Ectodermal cell (in vitro differentiated cells): ENCODE results near the gene ADAM11.
A peak's percentile ranks its signal among the peaks of the same experiment; 100 is the strongest.

Source experiments
- H3K27ac ChIP-seq: 2 replicates; pipeline ENCODE4 v1.7.0; 2013; ENCODE audit warnings: mild to moderate bottlenecking, low read depth, low read length; ENCODE audit not compliant: insufficient read depth, poor library complexity, severe bottlenecking
- H3K27me3 ChIP-seq: 2 replicates; pipeline ENCODE4 v1.7.0; 2013; ENCODE audit warnings: mild to moderate bottlenecking, low read length; ENCODE audit not compliant: insufficient read depth, control insufficient read depth, poor library complexity, severe bottlenecking
- H3K36me3 ChIP-seq: one replicate; pipeline ENCODE4 v1.7.0; 2013; ENCODE audit warnings: low read length; ENCODE audit not compliant: control insufficient read depth, insufficient read depth
- H3K4me1 ChIP-seq: one replicate; pipeline ENCODE4 v1.7.0; 2013; ENCODE audit warnings: low read length; ENCODE audit not compliant: control insufficient read depth, insufficient read depth
- H3K4me3 ChIP-seq: 2 replicates; pipeline ENCODE4 v1.7.0; 2013; ENCODE audit warnings: low read depth, low read length, control low read depth; ENCODE audit not compliant: insufficient read depth
- H3K9me3 ChIP-seq: 2 replicates; pipeline ENCODE4 v1.7.0; 2013; ENCODE audit warnings: mild to moderate bottlenecking, low read length, moderate library complexity; ENCODE audit not compliant: control insufficient read depth
- WGBS, 2 experiments: methylation state at CpG; one replicate each; pipeline ENCODE4 v1.1.7; 2013; ENCODE audit warnings: missing lambda C conversion rate in 2 of 2; 5-methylcytosine and 5-hydroxymethylcytosine counted together

Gene ADAM11

GRCh38 chr17:44775838-44776621, 17.2 kb downstream of the ADAM11 start:
- peaks cover 21% of the 10 kb centered on the region for H3K27me3 ChIP-seq
- no peaks in the 10 kb centered on the region for H3K36me3 ChIP-seq
- no peaks in the 10 kb centered on the region for H3K9me3 ChIP-seq
- WGBS, 2 experiments: 15 to 17% methylated on average over 41 to 42 of the region's 43 CpGs
- no peaks in the 10 kb centered on the region for H3K4me1 ChIP-seq
- H3K27ac ChIP-seq: no peak overlapping the region
- peak overlapping the region; percentile 29 for H3K4me3 ChIP-seq

- Histone ChIP-seq H3K36me3 (no peaks in the 10 kb centered on the region), H3K27ac (no peak overlapping the region), H3K9me3 (no peaks in the 10 kb centered on the region), H3K4me3 (no peak overlapping the region), H3K4me1 (peaks cover 6% of the 10 kb centered on the region), H3K27me3 (peaks cover 21% of the 10 kb centered on the region)
- WGBS, 2 experiments: 91% methylated on average over 19 of the region's 19 CpGs
Measured at GRCh38 chr17:44776628-44777393, 18.0 kb downstream of the ADAM11 start.

DNA sequence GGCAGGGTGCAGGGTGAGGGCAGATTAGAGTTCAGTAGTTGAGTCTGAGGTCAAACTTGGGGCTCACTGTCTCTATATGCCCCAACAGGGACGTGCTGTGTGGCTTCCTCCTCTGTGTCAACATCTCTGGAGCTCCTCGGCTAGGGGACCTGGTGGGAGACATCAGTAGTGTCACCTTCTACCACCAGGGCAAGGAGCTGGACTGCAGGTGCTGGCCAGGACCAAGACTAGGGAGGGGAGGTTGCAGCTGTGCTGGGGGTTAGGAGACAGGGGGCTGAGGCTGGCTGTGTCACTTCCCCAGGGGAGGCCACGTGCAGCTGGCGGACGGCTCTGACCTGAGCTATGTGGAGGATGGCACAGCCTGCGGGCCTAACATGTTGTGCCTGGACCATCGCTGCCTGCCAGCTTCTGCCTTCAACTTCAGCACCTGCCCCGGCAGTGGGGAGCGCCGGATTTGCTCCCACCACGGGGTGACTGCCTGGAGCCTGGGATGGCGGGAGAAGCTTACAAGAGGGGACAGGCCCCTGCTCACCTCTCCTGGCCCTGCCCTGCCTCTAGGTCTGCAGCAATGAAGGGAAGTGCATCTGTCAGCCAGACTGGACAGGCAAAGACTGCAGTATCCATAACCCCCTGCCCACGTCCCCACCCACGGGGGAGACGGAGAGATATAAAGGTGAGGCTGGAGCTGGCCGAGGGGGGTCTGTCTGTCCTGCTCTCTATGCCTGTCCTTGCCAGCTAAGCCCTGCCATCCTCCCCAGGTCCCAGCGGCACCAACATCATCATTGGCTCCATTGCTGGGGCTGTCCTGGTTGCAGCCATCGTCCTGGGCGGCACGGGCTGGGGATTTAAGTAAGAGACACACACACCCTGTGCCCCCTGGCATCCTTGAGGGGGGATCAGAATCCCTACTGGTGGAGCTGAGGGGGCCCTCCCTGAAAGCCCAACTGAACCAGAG, 18.9 kb downstream of the ADAM11 start:
- peaks cover 15% of the 10 kb centered on the region for H3K4me1 ChIP-seq
- no peak overlapping the region for H3K4me3 ChIP-seq
- H3K27ac ChIP-seq: no peak overlapping the region
- no peaks in the 10 kb centered on the region for H3K36me3 ChIP-seq
- no peaks in the 10 kb centered on the region for H3K9me3 ChIP-seq
- H3K27me3 ChIP-seq: peaks cover 21% of the 10 kb centered on the region
- 92 to 93% methylated on average over 20 of the region's 20 CpGs for WGBS, 2 experiments

- H3K36me3 ChIP-seq: no peaks in the 10 kb centered on the region
- H3K4me3 ChIP-seq: no peak overlapping the region
- 55 to 60% methylated on average over 9 to 10 of the region's 10 CpGs for WGBS, 2 experiments
- H3K9me3 ChIP-seq: no peaks in the 10 kb centered on the region
- H3K27me3 ChIP-seq: peaks cover 21% of the 10 kb centered on the region
- peaks cover 15% of the 10 kb centered on the region for H3K4me1 ChIP-seq
- no peak overlapping the region for H3K27ac ChIP-seq
Measured at GRCh38 chr17:44778656-44779210, 19.9 kb downstream of the ADAM11 start.

DNA sequence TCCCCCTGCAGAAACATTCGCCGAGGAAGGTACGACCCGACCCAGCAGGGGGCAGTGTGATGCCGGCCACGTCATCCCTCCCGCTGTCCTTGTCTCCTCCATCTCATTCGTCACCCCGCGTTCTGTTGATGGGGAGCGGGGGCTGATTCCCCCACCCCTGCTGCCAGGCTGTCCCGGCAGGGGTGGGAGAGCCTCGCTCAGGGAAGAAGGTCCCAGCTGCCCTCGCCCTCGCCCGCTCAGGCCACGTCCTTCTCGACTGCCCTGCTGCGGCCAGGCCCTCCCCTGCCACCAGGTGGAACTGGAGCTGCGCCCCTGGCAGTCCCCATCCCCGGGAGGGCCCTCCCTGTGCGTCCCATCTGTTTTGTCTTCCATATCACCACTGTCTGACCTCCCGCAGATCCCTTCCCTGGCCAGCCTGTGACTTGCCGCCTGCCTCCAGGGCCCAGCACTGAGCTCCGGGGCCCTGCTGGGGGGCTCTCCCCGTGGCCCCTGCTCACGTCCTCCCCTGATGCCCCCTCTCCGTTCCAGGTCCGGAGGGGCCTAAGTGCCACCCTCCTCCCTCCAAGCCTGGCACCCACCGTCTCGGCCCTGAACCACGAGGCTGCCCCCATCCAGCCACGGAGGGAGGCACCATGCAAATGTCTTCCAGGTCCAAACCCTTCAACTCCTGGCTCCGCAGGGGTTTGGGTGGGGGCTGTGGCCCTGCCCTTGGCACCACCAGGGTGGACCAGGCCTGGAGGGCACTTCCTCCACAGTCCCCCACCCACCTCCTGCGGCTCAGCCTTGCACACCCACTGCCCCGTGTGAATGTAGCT, 20.6 kb downstream of the ADAM11 start:
- no peaks in the 10 kb centered on the region for H3K36me3 ChIP-seq

GRCh38 chr17:44780161-44780560, 21.4 kb downstream of the ADAM11 start:
- Histone ChIP-seq H3K27ac (no peak overlapping the region), H3K27me3 (peaks cover 21% of the 10 kb centered on the region), H3K4me3 (no peak overlapping the region), H3K4me1 (peaks cover 15% of the 10 kb centered on the region), H3K36me3 (no peaks in the 10 kb centered on the region), H3K9me3 (no peaks in the 10 kb centered on the region)
- WGBS, 2 experiments: 94 to 95% methylated on average over 11 to 12 of the region's 12 CpGs

More for the DNA sequence above, 20.6 kb downstream of the ADAM11 start:
- Histone ChIP-seq H3K27me3 (peaks cover 21% of the 10 kb centered on the region), H3K27ac (no peak overlapping the region), H3K4me3 (peak overlapping the region; percentile 33), H3K9me3 (no peaks in the 10 kb centered on the region), H3K4me1 (peaks cover 15% of the 10 kb centered on the region)
- WGBS, 2 experiments: 32 to 33% methylated on average over 36 of the region's 36 CpGs

- H3K9me3 ChIP-seq: no peaks in the 10 kb centered on the region
- peaks cover 20% of the 10 kb centered on the region for H3K27me3 ChIP-seq
- no peak overlapping the region for H3K27ac ChIP-seq
- WGBS, 2 experiments: 93 to 94% methylated on average over 14 of the region's 14 CpGs
- H3K36me3 ChIP-seq: no peaks in the 10 kb centered on the region
- no peak overlapping the region for H3K4me3 ChIP-seq
- H3K4me1 ChIP-seq: peaks cover 15% of the 10 kb centered on the region
Measured at GRCh38 chr17:44780845-44781480, 22.2 kb downstream of the ADAM11 start.

DNA sequence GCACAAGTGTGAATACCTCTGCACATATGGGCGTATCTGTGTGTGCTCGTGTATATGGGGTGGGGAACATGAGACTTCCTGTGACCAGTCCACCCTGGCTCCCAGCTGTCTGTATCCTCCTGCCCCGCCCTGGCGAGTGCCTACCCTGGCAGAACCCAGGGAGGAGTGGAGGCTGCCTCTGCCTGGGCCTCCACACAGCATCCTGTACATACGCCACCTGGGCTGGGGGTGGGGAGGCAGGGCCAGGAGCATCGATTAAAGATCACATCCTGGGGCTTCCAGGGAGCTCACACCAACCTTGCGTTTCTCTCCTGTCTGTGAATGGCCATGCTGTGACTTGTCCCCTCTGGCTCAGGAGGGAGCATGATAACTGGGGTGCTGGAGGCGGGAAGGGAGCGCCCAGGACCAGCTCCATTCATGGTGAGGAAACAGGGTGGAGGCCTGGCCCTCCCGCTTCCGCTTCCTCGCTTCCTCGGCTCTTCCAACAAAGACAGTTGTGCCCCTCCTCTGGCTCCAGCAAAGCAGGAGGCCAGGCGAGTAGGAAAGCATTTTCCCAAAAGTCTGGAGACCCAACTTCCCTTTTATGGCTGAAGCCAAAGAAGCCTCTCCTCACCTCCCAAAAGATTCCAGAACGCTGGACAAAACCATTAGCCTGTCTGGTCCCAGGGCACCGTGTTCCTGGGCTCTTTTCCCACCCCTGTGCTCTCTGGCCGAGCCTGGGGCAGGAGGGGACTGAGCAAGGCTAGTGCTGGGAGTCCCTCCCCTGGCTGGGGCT, 22.9 kb downstream of the ADAM11 start:
- Histone ChIP-seq H3K27me3 (peaks cover 12% of the 10 kb centered on the region), H3K36me3 (no peaks in the 10 kb centered on the region), H3K9me3 (no peaks in the 10 kb centered on the region), H3K4me3 (no peak overlapping the region), H3K4me1 (peaks cover 15% of the 10 kb centered on the region), H3K27ac (no peak overlapping the region)
- 58 to 60% methylated on average over 17 of the region's 17 CpGs for WGBS, 2 experiments
